ENCODE measurements around the gene RPS10. TPM values are rescaled to one million over a fixed set of nuclear protein-coding genes. Genes with fewer than 3 reads are reported as not detected.
"Not testable (repeated sequence)": the region's sequence is repeated elsewhere in the genome, so short reads cannot be mapped to it uniquely, and the experiment has no call there.

Gene RPS10
- total RNA-seq, 1 donor from 2014 or later, result 956 TPM

- Histone ChIP-seq H3K9me3 (no peaks in the 10 kb centered on the region), H3K27ac (no peak overlapping the region), H3K36me3 (no peaks in the 10 kb centered on the region), H3K4me3 (no peak overlapping the region), H3K27me3 (ENCODE audit: low read depth) (no peaks in the 10 kb centered on the region), H3K4me1 (peaks cover 6% of the 10 kb centered on the region)
- no peak for TF ChIP-seq CTCF (IDR thresholded peaks at IDR 0.05)
- intact Hi-C loops (cut with DNase I), result no loop called here
- no peak for DNase-seq
- ATAC-seq, result no peak
Observed at GRCh38 chr6:34378470-34378869, 47.4 kb downstream of the RPS10 start.

DNA sequence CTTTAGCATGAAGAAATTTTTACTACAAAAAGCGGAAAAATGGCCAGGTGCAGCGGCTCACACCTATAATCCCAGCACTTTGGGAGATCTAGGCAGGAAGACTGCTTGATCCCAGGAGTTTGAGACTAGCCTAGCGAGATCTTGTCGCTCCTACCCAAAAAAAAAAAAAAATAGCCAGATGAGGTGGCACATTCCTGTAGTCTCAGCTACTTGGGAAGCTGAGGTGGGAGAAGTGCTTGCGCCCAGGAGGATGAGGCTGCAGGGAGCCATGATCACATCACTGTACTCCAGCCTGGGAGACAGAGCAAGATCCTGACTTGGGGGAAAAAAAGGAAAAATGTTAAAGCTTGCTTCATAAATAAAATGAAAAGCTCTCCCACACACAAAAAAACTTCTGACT, 47.9 kb downstream of the RPS10 start:
- DNase-seq (no peak), ATAC-seq (no peak)
- Histone ChIP-seq H3K27ac (no peak overlapping the region), H3K4me1 (peaks cover 2% of the 10 kb centered on the region), H3K4me3 (no peak overlapping the region), H3K9me3 (no peaks in the 10 kb centered on the region), H3K27me3 (ENCODE audit: low read depth) (no peaks in the 10 kb centered on the region), H3K36me3 (no peaks in the 10 kb centered on the region)
- intact Hi-C loops (cut with DNase I), result no loop called here
- no peak for TF ChIP-seq CTCF (IDR thresholded peaks at IDR 0.05)

GRCh38 chr6:34377571-34377970, 48.3 kb downstream of the RPS10 start:
- intact Hi-C loops (cut with DNase I); H3K4me3 ChIP-seq; DNase-seq; H3K36me3 ChIP-seq; H3K27ac ChIP-seq; H3K27me3 ChIP-seq (ENCODE audit: low read depth); H3K9me3 ChIP-seq; H3K4me1 ChIP-seq; ATAC-seq: not testable (repeated sequence)

DNA sequence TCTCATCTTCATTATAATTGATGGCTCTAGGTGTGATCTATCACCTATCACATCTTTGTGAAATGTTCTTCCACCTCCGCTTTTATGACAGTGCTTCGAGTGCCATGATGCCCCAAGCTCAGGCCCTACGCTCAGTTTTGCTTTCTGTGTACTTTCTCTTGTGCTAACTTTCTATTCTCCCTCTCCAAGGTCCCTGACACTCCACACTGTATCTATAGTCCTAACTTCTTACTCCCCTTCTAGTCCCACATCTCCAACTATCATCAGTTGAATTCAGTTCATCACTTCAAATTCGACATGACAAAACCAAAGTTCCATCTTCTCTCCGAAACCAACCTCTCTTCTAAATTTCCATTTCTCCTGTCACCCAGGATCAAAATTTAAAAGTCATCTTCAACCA, 50.0 kb downstream of the RPS10 start:
- DNase-seq (no peak), ATAC-seq (no peak)
- no peak for TF ChIP-seq CTCF (IDR thresholded peaks at IDR 0.05)
- Histone ChIP-seq H3K36me3 (no peaks in the 10 kb centered on the region), H3K4me3 (no peak overlapping the region), H3K27ac (no peak overlapping the region), H3K9me3 (no peaks in the 10 kb centered on the region), H3K27me3 (ENCODE audit: low read depth) (no peaks in the 10 kb centered on the region), H3K4me1 (peaks cover 11% of the 10 kb centered on the region)
- intact Hi-C loops (cut with DNase I), result no loop called here

GRCh38 chr6:34374508-34374907, 51.4 kb downstream of the RPS10 start:
- no peak overlapping the region for H3K27ac ChIP-seq
- ATAC-seq, result no peak
- peaks cover 19% of the 10 kb centered on the region for H3K4me1 ChIP-seq
- DNase-seq, result no peak
- no peak overlapping the region for H3K4me3 ChIP-seq
- TF ChIP-seq CTCF (IDR thresholded peaks at IDR 0.05), result no peak
- no peaks in the 10 kb centered on the region for H3K27me3 ChIP-seq (ENCODE audit: low read depth)
- no peaks in the 10 kb centered on the region for H3K36me3 ChIP-seq
- H3K9me3 ChIP-seq, result no peaks in the 10 kb centered on the region
- intact Hi-C loops (cut with DNase I), result no loop called here

DNA sequence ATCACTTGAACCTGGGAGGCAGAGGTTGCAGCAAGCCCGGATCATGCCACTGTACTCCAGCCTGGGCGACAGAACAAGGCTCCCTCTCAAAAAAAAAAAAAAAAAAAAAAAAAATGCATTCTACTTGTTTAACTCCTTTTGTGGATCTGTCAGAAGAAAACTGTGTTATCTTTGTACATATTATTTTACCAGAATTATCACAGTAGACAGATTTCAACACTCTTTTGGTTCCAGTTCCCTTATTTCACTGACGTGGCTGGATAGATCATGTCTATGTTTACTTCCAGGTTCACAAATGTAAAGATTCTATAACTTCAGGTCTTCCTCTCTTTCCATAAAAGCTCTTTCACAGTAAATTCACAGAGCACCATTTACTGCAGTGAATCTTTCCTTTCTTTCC, 51.8 kb downstream of the RPS10 start:
- peak; percentile 46 to 59 for ATAC-seq
- intact Hi-C loops (cut with DNase I), result no loop called here
- no peaks in the 10 kb centered on the region for H3K27me3 ChIP-seq (ENCODE audit: low read depth)
- H3K4me1 ChIP-seq, result peaks cover 20% of the 10 kb centered on the region
- no peak overlapping the region for H3K4me3 ChIP-seq
- DNase-seq, result no peak
- H3K36me3 ChIP-seq, result no peaks in the 10 kb centered on the region
- H3K9me3 ChIP-seq, result no peaks in the 10 kb centered on the region
- peak overlapping the region; percentile 32 for H3K27ac ChIP-seq
- TF ChIP-seq CTCF (IDR thresholded peaks at IDR 0.05), result no peak
